Uterus (tissue), 2 donors: ENCODE results near the gene MFSD11.

Source experiments
- CTCF ChIP-seq, 4 experiments: fragments of 200-600 bp in 2 of 4; fragments of 450-650 bp in 2 of 4; sonication (generic) in 2 of 4; IDR thresholded peaks; one replicate each; pipeline ENCODE4 v1.5.1; 2016 to 2019; ENCODE audit warnings: antibody characterized with exemption in 4 of 4, mild to moderate bottlenecking in 2 of 4, moderate library complexity in 1 of 4
- POLR2A ChIP-seq, 2 donors: fragments of 450-650 bp; IDR thresholded peaks; one replicate each; pipeline ENCODE4 v1.6.1; 2016; ENCODE audit warnings: antibody characterized with exemption in 2 of 2, mild to moderate bottlenecking in 1 of 2, moderate library complexity in 1 of 2

- no peak for TF ChIP-seq POLR2A (IDR thresholded peaks at IDR 0.05)
- no peak for TF ChIP-seq CTCF (IDR thresholded peaks at IDR 0.05)
These were observed 24.2 kb upstream of the MFSD11 start for GRCh38 chr17:76713765-76714164.
